GM21526 (cell line): ENCODE results near the gene STPG1.

Experiments
- ATAC-seq: cut with Tn5 transposase; IDR thresholded peaks from one replicate; pipeline ENCODE4 v1.9.1; 2021; ENCODE audit warnings: moderate library complexity; ENCODE audit not compliant: unreplicated experiment, low FRiP score

The STPG1 gene

DNA sequence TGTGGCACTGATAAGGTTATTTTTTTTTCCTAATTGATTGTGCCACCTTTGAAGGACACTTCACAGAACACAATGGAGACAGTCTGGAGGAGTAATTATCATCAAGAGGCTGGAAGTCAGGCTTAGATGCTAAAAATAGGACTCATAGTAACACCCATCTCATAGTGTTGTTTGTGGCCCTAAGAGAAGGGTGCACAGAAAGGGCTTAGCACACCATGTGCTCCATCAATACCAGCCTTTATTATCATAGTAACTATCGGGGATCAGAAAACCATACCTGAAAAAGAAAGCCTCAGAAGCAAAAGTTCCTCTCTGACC lies 13.9 kb upstream of the STPG1 start:
- ATAC-seq: no peak

DNA sequence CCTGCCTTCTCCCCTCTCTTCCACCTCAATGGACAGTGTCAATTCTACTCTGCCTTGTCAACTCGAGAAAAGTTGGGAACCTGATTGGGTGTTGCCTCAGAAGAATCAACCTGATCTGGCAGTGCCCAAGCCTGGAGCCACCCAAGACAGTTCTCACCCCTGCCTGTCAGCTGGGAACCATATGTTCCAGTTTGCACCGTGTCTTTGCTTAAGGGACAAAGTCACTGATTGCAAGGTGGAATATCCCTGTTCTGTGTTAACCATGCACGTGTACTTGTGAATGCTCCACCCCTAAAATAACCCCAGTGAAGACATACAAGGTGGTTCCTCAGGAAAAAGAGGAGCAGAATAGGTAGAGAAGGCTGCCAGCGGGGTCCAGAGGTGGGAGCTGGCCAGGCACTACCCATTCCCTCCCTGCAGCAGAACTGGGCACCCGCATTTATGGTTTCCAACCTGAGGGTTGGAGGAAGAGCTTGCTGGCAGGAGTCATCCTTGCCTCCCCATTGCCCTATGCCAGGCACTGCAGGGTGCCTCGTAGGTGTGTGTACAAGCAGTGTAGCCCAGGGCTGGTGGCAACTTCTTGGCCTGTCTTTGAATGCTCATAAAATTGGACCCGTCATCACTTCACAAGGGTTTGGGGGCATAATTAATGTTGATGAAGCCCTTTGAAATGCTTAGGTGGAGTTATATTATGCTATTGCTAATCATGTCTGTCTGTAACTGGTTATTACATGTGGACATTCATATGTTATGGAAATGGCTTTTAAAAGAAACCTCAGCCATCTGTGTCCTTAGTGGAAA lies 13.4 kb upstream of the STPG1 start:
- no peak for ATAC-seq

DNA sequence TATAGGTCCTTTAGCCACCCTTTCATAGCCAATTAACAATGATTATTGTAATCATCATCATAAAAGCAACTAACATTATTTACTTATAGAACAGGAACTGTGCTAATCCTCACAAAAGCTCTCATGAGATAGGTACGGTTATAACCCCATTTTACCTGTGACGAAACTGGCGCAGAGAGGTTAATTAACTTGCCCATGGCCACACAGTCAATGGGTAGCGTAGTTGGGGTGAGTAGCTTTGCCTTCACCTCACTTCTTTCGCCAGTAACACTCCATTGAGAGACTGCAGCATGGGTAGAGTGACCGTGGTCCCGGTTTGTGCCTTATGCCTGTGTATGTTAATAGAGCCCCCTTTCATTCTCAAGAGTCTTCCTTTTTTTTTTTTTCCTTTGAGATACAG lies 12.3 kb upstream of the STPG1 start:
- no peak for ATAC-seq

DNA sequence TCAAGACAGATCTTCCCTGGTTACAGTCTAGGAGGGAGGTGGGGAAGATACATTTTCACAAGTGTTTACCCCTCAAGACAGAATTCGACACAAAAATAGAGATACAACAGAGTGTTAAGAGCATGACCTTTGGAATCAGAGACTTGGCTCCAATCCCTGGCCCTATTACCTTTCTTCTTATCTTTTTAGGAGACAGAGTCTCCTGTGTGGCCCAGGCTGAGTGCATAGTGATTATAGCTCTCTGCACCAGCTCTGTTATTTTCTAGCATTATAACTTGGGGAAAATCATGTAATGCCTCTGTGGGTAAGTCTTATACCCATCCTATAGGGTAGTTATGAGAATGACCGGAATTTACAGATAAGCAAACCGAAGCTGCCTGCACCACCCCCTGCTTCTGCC lies 11.9 kb upstream of the STPG1 start:
- ATAC-seq: no peak

DNA sequence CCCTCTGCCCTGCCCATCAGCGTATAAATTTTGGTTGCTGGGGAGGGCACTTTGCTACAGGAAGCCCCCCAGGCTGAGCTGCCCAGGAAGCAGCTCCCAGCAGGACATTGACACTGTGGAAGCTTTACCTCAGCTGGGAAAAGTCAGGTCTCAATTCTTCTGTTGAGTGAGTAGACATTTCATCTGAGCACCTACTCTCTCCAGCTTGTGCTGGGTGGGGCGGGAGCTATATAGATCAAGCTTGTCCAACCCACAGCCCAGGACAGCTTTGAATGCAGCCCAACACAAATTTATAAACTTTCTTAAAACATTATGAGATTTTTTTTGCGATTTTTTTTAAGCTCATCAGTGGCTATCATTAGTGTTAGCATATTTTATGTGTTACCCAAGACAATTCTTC lies 11.4 kb upstream of the STPG1 start:
- no peak for ATAC-seq

DNA sequence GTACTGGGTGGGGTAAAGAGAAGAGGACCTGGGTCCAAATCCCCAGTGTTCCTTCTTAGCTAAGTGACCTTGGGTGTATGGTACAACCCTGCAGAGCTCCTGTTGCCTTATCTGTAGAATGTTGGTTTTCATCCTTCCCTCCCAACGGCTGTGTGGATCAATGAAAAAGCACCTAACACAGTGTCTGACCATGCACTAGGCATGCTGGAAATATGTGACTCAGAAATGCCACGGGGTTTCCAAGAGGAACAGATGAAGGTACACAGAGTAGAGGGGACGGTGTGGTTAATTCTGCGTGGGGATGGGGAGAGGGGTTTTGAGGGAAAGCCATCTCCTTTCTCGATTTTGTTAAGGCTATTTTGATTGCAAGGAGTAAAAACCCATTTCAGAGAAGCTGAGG lies 10.6 kb upstream of the STPG1 start:
- ATAC-seq: no peak

DNA sequence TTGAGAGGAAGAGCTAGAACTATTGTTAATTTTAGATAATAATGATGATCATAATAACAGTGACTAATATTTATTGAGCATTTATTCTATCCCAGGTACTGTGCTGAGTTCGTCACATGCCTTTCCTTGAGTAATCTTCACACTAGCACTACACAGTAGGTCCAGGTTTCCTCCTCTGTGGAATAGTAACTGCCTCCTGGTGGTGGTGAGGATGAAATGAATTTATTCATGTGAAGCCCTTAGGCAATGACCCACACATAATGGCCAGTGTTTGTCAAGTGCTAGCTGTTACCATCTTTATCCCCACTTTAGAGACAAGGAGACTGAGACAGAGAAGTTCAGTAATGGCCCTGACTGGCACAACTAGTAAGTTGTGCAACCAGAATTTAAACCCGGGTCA lies 7.9 kb upstream of the STPG1 start:
- ATAC-seq: no peak

DNA sequence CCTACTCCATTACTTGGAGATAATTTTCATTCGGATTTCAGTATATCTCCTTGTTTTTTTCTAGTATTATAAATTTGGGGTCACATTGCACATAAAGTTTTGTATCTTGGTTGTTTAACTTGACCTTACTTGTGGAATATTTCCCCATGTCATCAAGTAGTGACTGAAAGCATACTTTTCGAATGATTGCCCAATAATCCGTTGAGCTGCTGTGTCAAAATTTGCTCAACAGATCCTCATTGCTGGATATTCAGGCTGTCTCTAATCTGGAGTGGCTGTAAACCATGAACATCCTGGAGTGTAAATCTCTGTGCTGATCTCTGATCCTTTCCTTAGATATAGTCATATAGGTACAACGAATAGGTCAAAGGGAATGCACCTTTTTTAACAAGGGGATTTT lies 7.0 kb upstream of the STPG1 start:
- ATAC-seq: no peak

DNA sequence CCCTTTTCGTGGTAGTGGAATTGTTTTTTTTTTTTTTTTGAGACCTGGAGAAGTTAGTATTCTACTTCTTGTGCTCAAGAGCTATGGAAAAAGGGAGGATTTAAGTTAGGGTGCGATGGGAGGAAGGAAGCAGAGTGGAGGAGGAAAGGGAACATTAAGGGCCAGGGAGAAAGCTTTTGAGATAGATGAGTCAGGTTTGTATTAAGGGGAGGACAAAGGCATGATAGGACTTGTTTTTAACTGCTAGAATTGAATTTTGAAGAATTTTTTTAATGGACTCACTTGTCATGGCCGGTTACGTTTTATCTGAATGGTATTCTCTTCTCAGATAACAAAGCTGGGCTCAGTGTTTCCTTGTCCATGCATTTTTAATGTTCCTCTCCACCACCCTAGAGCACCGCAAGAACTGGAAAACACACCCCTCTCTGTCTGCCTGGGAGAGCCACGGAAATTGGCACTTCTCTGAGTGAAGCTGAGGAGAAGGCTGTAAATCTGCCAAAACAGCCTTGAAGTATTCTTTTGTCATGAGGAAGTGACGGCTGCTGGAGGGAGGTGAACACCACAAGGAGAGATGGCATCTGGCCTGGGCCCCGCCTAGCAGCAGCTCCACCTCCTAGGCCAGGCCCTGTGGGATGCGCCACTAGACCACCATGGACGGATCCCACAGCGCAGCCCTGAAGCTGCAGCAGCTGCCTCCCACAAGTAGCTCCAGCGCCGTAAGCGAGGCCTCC lies 5.5 kb upstream of the STPG1 start:
- ATAC-seq: no peak

DNA sequence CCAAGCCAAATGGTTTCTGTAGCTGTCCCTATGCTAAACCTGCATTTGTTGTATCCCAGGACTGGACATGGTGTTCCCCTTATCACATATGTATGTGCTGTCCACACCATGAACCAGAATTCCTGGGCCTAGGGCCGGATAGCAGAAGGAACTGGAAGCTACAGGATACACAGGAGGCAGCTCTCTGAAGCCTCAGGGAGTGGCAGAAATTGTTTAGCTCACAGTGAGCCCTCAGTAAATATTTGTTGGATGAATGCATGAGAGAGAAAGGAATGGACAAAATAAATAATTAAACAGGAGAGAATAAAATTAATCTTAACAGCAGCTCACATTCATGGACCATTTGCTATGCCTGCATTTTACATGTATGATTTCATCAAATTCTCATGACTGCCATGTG lies 4.1 kb upstream of the STPG1 start:
- ATAC-seq: no peak

DNA sequence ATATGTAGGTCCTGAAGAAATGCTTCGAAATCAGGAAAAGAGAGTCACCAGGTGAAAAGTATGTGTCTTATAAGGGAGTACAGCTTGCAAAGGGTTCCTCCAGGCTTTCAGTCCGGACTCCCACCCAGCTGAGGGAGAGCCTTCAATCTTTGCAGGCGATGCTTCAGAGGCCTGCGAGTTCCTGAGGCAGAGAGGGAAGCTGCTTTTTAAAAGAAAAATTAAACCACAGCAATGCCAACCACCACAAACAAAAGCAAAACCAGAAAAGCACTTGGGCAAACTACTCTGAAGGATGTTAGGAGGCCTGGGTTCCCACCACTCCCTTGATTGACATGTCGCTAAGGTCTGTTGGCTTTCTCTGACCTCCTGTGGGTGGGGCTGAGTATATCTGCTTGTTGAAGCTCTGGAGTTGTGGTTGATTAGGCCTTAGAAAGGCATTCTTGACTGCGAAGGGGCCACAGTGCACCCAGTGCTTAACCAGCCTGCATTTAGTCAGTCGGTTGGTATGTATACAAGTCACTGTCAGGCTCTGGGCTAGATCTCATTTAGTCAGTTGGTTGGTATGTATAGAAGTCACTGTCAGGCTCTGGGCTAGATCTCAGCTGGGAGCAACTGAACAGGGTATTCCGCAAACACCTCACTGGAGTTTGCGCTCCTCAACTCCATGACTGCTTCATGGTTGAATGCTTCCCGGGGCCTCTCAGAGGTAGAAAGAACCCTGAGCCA lies 3.2 kb upstream of the STPG1 start:
- ATAC-seq: no peak

DNA sequence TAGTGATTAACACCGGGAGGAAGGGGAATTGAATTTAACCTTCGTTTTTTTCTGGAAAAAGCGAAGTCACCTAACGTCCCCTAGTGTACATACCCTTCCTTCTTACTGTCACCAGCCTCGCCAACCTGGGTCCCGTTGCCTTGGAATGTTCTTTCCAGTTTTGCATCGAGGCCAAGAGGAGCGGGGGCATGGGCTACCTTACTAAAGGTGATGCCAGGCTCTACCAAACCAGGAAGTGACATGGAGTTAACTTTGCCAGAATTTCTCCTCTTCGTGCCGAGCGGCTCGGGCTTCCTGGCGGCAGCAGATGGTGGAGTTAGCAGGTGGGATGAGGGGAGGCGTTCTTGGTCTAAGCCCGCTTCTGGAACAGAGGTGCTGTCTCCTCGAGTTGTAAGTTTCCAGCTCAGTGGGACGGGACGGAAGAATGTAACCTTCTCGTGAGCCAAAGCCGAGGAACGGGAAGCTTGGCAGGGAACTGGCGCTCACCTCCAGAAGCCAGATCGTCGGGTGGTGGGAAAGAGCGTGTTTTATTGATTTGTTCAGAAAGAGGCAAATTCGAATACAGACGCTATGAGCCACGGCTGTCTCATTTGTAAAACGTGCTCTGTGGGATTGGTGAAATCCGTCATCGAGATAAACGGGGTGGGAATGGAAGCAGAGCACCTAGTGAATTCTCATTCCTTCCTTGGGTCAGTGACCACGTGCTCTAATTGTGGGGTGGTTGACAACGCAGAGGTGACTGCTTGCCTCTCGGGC lies 2.5 kb upstream of the STPG1 start:
- peak; percentile 18 for ATAC-seq

DNA sequence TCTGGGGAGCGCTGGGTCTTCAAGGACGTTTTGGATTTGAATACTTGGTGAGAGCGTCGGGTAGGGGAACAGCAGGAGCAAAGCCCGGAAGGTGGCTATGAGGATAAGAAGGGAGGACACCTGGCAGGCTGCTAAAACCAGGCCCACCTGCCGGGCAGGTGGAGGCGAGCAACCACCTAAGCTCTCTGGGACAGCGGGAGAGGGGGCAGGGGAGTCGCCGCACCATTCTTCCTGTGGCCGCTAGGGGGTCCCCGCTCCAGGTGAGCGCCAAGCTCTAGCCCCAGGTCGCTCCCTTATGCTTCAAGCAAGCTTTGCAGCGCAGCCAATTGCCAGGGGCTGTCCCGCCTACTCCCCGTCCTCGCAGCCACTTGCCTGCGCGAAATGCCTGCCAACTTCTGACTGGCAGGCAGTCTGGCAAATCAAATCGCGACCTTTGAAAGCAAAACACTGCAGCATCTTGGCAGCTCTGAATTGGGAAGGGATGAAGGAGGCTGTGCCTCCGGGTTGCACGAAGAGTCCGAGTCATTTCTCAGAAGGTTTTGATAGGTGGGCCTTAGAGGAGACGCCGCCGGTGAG lies 1.8 kb upstream of the STPG1 start, which contains the start of gene NIPAL3:
TSS of gene NIPAL3 (plus strand) at position 469 of the 576 bp plus-strand sequence. CDS start 3,746 bp downstream, outside the sequence.
- ATAC-seq: peak; percentile 93

DNA sequence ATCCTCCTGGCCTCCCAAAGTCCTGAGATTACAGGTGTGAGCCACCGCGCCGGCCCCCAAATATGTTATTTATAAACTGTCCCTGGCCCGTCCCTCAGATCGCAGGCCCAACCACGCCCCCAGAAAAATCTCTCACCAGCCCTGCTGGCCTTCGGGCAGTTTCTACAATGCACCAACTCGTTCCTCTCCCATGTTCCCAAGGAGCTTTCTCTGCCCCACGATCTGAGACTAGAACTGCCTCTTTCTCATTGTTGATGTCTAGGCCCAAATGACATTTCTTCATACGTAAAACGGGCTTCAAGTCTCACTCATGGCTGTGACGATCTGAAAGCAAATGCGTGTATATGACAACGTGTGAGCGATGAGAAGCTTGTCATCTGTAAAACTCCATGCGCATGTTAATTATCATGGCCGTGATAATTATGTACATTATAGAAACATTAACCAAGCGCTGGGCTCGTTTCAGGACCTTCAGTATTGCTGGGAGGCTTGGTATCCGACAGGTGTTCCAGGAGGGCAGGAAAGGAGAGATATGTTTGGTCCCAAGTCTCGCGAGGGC lies 1.3 kb upstream of the STPG1 start:
- ATAC-seq: no peak

DNA sequence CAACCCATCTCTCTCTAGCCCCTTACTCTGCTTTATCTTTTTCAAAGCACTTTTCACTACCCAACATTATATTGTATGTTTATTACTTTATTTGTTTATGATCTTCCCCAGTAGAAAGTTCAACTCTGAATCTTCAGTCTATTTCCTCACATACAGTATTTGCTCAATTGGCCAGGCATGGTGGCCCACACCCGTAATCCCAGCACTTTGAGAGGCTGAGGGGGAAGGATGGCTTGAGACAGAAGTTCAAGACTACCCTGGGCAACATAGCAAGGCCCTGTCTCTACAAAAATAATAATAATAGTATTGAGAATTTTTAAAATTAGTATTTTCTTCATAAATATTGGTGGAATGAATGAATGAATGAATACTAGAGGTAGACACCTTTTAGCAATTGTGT lies 1.2 kb downstream of the STPG1 start:
- ATAC-seq: no peak

DNA sequence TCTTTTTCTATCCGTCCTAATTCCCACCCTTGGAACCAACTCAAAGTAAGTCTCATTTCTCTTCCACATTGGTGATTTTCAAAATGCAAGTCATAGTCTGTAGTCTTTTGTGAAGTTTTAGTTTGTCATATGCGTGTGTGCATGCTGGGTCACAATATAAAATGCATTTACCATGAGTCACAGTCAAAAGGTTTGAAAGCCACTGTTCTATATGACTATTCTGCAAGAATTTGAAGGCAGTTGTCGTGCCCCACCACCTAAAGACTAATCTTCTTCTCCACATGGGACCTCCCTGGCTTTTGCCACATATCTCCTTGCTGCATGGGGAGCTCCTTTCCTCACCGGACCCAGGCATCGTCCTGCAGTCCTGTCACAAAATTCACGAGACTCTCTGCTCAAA lies 1.6 kb downstream of the STPG1 start:
- no peak for ATAC-seq

DNA sequence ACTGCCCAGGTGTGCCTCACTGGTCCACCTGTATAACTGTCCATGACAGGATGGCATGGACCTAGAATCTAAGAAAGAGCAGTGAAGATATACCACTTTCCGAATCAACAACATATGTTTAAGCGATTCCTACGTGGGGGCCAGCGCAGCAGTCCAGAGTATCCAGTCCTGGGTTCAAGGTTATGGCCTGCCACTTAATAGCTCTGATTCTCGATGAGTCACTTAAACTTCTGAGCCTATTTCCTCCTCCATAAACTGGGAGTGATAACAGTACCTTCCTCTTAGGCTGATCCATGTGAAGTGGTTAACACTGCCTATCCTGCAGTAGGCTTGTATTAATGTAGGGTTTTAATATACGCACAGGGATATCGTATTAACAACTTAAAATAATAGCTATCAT lies 2.8 kb downstream of the STPG1 start:
- ATAC-seq: no peak

DNA sequence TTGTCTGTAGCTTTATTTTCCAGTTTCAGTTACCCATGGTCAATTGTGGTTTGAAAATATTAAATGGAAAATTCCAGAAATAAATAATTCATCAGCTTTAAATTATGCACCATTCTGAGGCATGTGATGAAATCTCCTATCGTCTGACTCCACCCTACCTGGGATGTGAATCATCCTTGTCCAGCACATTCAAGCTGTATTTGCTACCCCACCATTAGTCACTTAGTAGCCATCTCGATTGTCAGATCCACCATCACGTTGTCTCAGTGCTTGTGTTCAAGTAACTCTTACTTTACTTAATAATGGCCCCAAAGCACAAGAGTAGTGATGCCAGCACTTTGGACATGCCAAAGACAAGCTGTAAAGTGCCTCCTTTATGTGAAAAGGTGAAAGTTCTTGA lies 4.0 kb downstream of the STPG1 start:
- ATAC-seq: no peak

DNA sequence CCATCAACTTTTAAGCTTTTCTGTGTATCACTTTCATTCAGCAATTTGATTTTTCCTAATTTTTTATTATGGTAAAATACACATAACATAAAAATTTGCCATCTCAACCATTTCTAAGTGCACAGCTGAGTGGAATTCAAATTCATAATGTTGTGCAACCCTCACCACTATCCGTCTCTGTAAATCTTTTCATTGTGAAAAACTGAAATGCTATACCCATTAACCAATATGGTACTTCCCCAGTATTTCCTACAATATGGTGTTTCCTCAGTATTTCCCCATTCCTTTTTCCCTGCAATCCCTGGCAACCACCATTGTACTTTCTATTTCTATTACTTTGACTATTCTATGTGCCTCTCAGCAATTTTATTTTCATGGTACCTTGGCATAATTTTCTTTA lies 6.8 kb downstream of the STPG1 start:
- ATAC-seq: no peak

DNA sequence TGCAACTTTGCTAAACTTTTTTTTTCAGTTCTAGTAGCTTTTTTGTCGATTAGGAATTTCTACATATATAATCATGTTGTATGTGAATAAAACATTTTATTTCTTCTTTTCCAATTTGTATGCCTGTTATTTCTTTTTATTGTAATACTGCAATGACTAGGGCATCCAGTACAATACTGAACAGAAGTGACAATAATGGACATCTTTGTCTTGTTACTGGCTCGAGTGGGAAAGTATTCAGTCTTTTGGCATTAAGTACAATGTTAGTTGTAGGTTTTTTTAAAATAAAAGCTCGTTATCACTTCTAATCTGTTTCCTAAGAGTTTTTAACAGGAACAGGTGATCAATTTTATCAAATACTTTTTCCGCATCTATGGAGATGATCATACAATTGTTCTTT lies 9.8 kb downstream of the STPG1 start:
- no peak for ATAC-seq
